PFSK-1 (cell line): ENCODE data around the gene TSSK6.

Experiments used
- FOXP2 ChIP-seq: optimal IDR thresholded peaks from 2 replicates; pipeline ENCODE3; 2011; ENCODE audit warnings: borderline replicate concordance, control low read depth, inconsistent platforms; ENCODE audit not compliant: insufficient read depth; ENCODE audit errors: extremely low read length, extremely low read depth
- POLR2AphosphoS5 ChIP-seq: IDR thresholded peaks from 2 replicates; pipeline ENCODE4 v1.6.1; 2012; ENCODE audit warnings: low read depth, mild to moderate bottlenecking, control low read depth, low read length, moderate library complexity
- SIN3A ChIP-seq: IDR thresholded peaks from 2 replicates; pipeline ENCODE4 v1.6.1; 2012; ENCODE audit warnings: mild to moderate bottlenecking, low read length, moderate library complexity, borderline replicate concordance; ENCODE audit not compliant: insufficient read depth
- TAF1 ChIP-seq: IDR thresholded peaks from 2 replicates; pipeline ENCODE4 v1.6.1; 2012; ENCODE audit warnings: low read length, control low read depth, borderline replicate concordance; ENCODE audit not compliant: insufficient read depth
- TF ChIP-seq, protein P1 (sequence below), 2 experiments: IDR thresholded peaks; 2 replicates each; pipeline versions ENCODE4 v1.6.1 to v1.8.0; 2011 to 2012; ENCODE audit warnings: low read depth in 2 of 2, low read length in 2 of 2, control low read depth in 1 of 2, inconsistent platforms in 1 of 2, mild to moderate bottlenecking in 1 of 2, moderate library complexity in 1 of 2; ENCODE audit not compliant: insufficient read depth in 1 of 2

Gene TSSK6

DNA sequence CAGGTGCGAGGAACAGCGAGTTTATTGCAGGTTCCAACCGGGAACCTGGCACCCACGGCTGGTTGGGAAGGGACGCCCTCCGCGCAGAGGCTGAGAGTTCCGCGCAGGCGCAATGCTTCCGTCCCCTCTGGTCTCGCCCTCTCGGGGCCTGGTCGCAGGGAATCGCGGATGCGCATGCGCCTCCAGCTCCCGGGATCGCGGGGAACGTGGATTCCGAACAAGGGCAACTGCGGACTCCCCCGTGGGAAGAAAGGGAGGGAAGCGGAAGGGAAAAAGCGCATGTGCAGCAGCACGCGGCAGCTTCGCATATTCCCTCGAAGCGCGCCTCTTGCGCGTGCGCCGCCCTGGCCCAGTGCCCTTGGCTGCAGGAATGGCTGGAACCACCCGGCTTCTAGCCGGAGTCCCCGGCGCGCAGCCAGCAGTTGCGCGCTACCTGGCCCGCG is 1.1 kb downstream of the TSSK6 start:
- TF ChIP-seq, protein P1, sequence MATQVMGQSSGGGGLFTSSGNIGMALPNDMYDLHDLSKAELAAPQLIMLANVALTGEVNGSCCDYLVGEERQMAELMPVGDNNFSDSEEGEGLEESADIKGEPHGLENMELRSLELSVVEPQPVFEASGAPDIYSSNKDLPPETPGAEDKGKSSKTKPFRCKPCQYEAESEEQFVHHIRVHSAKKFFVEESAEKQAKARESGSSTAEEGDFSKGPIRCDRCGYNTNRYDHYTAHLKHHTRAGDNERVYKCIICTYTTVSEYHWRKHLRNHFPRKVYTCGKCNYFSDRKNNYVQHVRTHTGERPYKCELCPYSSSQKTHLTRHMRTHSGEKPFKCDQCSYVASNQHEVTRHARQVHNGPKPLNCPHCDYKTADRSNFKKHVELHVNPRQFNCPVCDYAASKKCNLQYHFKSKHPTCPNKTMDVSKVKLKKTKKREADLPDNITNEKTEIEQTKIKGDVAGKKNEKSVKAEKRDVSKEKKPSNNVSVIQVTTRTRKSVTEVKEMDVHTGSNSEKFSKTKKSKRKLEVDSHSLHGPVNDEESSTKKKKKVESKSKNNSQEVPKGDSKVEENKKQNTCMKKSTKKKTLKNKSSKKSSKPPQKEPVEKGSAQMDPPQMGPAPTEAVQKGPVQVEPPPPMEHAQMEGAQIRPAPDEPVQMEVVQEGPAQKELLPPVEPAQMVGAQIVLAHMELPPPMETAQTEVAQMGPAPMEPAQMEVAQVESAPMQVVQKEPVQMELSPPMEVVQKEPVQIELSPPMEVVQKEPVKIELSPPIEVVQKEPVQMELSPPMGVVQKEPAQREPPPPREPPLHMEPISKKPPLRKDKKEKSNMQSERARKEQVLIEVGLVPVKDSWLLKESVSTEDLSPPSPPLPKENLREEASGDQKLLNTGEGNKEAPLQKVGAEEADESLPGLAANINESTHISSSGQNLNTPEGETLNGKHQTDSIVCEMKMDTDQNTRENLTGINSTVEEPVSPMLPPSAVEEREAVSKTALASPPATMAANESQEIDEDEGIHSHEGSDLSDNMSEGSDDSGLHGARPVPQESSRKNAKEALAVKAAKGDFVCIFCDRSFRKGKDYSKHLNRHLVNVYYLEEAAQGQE (IDR thresholded peaks at IDR 0.05; ENCODE audit: insufficient read depth in 1 of 2, low read depth in 2 of 2, low read length in 2 of 2), result no peak
- TF ChIP-seq FOXP2 (no peak), SIN3A (no peak), POLR2AphosphoS5 (no peak)

DNA sequence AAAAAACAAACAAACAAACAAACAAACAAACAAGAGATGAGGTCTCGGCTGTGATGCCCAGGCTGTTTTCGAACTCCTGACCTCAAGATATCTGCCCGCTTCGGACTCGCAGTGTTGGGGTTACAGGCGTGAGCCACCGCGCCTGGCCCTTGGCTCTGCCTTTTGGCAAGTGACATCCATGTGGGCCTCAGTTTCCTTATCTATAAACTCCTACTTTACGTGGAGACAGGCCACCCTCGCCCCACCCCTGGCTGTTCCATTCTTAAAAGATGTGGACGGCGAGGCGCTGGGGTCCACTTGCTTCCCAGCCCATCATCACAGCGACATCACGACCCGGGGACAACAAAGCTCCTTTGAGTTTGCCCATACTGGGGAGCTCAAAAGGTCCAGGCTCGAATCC is 1.7 kb downstream of the TSSK6 start:
- TF ChIP-seq TAF1 (no peak), FOXP2 (no peak), SIN3A (no peak), POLR2AphosphoS5 (no peak)
- TF ChIP-seq, protein P1 (IDR thresholded peaks at IDR 0.05; ENCODE audit: insufficient read depth in 1 of 2, low read depth in 2 of 2, low read length in 2 of 2), result no peak

DNA sequence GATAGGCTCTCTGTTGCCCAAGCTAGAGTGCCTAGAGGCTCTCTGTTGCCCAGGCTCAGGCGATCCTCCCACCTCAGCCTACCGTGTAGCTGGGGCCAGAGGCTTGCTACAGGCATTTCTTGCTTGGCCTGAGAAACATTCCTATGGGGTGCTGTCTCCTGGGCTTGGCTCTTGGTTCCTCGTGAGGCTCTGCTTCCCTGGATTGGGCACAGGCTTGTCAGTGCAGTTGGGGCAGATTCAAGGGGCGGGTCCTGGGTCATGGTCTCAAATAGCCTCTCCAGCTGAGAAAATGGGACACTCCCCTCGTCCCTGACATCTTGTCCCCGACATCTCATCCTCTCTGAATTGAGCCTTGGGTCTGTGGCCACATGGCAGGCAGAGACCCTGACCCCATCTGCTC is 4.9 kb downstream of the TSSK6 start:
- TF ChIP-seq SIN3A (no peak), TAF1 (no peak)

DNA sequence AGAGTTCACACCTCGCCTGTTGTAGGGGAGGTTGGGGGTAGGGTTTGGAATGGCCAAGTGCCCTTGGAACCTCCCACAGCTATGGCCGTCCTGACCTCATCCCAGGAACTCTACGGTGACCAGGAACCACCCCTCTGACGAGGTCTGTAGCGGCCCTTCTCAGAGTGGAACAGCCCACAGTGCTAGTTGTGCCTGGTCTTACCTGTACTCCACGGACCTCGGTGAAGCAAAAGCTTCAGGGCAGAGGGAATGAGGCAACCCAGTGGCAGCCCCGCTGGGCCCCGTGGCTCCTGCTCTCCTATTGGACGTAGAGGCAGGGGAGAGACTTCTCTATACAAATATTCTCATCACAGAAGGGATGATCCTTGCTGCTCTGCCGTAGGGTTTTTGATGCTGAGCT is 7.1 kb downstream of the TSSK6 start:
- TF ChIP-seq TAF1 (no peak), SIN3A (no peak), FOXP2 (no peak), POLR2AphosphoS5 (no peak)
- TF ChIP-seq, protein P1 (IDR thresholded peaks at IDR 0.05; ENCODE audit: insufficient read depth in 1 of 2, low read depth in 2 of 2, low read length in 2 of 2), result no peak

DNA sequence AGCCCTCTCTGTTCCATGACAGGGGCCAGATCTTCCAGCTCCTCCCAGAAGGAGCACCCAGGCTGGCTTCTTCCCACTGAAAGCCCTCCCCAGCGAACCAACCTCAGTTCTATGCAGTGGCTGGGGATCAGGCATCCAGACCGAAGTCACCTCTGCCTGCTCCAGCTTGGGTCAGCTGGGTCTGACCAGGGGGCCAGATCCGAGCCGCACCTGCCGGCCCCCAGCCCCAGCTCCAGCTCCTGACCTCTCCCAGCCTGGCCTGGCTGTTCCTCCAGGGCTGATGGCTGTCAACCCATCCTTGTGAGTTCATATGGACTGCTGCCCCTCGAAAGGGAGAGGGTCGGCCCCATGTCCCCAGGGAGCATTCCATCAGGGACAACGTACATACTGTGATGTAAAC is 8.0 kb downstream of the TSSK6 start:
- TF ChIP-seq SIN3A, result no peak
- no peak for TF ChIP-seq TAF1
- TF ChIP-seq FOXP2, result no peak
- TF ChIP-seq POLR2AphosphoS5, result no peak
- TF ChIP-seq, protein P1 (IDR thresholded peaks at IDR 0.05; ENCODE audit: insufficient read depth in 1 of 2, low read depth in 2 of 2, low read length in 2 of 2), result no peak
